ENCODE results near the gene DENND2C.
"Not testable (repeated sequence)": the region's sequence is repeated elsewhere in the genome, so short reads cannot be mapped to it uniquely, and the experiment has no call there.

Gene DENND2C

DNA sequence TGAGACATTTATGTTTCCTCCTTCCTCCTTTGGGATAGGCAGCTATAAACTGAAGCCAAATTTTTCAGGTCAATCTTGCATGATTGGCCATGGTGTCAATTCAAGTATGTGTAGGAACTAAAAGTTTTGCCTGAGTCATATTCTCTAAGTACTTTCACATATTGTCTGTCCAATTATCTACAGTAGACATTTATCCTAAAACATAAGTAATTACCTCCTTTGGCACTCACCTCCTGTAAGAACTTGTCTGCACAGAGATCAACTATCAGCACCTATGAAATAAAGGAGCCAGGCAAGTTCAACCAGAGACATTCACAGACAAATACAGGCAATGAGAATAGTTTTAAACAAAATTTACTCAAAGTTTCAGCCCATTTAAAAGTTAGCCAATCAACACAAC, 74.2 kb downstream of the DENND2C start:
- no peak for DNase-seq

- no peak for DNase-seq
These were observed 75.8 kb downstream of the DENND2C start for GRCh38 chr1:114594046-114594445.

DNA sequence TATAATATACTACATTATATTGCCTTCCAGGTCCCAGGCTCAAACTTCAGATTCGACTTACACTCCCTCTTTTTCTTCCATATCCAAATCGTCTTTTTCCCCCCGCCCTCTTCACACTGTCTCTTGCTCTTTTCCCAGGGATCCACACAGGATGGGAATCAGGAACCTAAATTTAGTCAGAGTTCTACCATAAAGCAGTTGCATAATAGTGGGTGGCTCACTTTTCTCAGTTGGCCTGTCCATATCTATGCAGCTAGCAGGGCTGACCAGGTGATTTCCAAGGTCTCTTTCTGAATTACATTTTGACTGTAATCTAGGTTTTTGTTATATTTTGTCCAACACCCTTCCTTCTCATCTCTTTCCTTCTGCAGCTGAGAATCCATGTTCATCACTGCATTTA, 80.7 kb downstream of the DENND2C start:
- DNase-seq: no peak

DNA sequence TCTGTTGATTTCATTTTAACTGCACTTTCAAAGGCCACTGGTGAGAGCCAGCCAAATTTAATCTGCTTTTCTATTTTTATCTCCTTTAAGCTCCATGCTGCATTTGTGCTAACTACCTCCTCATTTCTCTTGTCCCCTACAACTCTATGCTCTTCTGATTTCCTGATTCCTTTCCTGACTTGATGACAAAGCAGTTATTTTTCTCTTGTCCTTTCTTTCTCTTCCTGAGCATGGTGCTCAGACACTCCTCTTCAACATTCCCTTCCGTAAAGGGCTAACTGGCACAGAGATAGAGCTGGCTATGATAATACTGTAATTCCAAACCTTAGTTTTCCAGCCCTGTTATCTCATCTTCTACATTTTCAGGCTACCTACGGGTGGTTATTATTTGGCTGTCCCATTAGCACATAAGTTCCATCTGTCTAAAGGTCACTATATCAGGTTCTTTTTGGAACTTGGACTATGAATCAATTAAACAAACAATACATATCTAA, 81.6 kb downstream of the DENND2C start:
- DNase-seq: no peak

GRCh38 chr1:114587203-114587991, 82.5 kb downstream of the DENND2C start:
- no peak for DNase-seq

- DNase-seq: no peak
These were observed 83.3 kb downstream of the DENND2C start for GRCh38 chr1:114586513-114587047.

- DNase-seq: no peak
These were observed 84.6 kb downstream of the DENND2C start for GRCh38 chr1:114585231-114585630.

GRCh38 chr1:114581335-114582287, 88.2 kb downstream of the DENND2C start, which contains the start of gene BCAS2:
TSS of gene BCAS2 (minus strand) at chr1:114581615. CDS start at chr1:114581591, 24 bp downstream.
- peak; percentile 98 for DNase-seq

GRCh38 chr1:114574365-114574764, 95.5 kb downstream of the DENND2C start:
- no peak for DNase-seq

GRCh38 chr1:114564141-114564540, 105.7 kb downstream of the DENND2C start:
- no peak for DNase-seq

DNA sequence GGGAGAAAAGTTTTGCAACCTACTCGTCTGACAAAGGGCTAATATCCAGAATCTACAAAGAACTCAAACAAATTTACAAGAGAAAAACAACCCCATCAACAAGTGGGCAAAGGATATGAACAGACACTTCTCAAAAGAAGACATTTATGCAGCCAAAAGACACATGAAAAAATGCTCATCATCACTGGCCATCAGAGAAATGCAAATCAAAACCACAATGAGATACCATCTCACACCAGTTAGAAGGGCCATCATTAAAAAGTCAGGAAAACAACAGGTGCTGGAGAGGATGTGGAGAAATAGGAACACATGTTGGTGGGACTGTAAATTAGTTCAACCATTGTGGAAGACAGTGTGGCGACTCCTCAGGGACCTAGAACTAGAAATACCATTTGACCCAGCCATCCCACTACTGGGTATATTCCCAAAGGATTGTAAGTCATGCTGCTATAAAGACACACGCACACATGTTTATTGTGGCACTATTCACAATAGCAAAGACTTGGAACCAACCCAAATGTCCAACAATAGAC, 106.8 kb downstream of the DENND2C start:
- not testable (repeated sequence) for DNase-seq

- DNase-seq: no peak
These were observed 108.5 kb downstream of the DENND2C start for GRCh38 chr1:114561333-114561732.

DNA sequence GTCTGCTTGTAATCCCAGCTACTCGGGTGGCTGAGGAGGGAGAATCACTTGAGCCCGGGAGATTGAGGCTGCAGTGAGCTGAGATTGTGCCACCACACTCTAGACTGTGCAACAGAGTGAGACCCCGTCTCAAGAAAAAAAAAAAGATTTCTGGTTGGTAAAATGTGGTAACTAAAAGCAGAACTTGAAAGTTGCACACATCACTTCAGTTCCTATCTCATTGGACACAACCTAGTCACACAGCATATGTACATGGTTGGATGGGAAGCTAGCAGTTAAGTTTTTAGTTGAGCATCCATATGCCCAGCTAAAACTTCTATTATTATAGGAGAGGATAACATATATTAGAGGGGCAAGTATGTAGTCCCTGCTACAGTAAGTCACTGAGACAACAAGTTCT, 110.5 kb downstream of the DENND2C start:
- DNase-seq: no peak

GRCh38 chr1:114558544-114558943, 111.3 kb downstream of the DENND2C start:
- DNase-seq: peak; percentile 28

GRCh38 chr1:114554577-114554976, 115.3 kb downstream of the DENND2C start:
- no peak for DNase-seq

DNA sequence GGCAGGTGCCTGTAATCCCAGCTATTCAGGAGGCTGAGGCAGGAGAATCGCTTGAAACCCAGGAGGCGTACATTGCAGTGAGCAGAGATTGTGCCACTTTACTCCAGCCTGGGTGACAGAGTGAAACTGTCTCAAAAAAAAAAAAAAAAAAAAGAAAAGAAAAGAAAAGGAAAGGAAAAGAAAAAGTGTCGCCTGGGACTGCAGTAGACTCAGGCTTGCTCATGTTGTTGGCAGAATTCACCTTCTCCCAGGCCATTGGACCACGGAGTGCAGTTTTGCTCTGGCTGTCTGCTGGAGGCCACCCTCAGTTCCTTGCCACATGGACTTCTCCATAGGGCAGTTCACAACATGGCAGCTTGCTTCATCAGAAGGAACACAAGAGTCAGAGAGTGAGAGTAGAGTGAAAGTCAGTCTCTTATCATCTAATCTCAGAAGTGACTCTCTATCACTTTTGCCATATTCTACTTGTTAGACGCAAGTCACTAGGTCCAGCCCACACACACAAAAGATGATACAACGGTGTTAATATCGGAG, 117.7 kb downstream of the DENND2C start:
- no peak for DNase-seq

DNA sequence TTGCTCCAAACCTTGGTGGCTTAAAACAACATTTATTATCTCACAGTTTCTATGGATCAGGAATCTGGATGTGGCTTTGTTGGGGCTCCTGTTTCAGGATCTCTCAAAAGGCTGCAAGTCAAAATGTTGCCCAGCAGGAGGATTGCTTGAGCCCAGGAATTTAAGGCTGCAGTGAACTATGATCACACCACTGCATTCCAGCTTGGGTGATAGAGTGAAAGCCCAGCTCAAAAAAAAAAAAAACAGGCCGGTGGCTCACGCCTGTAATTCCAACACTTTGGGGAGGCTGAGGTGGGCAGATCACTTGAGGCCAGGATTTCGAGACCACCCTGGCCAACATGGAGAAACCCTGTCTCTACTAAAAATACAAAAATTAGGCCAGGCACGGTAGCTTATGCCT, 118.4 kb downstream of the DENND2C start:
- DNase-seq: no peak

DNA sequence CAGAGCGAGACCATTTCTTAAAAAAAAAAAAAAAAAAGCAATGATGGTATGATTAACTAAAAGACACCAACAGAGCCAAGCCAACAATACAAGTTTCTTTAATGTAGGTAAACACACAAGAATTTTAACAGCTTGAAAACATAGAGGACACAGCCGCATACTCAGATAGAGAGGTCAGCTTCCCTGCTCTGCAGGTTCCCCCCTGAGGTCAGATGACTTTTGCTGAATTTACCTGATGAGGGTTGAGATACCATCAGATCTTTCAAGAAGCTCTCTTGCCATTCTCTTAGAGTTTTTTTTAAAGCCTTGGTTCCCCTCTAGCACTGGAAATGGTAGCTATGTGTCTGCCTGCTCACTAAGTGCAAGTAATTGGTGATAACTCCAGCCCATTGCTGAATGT, 119.5 kb downstream of the DENND2C start:
- DNase-seq: no peak

DNA sequence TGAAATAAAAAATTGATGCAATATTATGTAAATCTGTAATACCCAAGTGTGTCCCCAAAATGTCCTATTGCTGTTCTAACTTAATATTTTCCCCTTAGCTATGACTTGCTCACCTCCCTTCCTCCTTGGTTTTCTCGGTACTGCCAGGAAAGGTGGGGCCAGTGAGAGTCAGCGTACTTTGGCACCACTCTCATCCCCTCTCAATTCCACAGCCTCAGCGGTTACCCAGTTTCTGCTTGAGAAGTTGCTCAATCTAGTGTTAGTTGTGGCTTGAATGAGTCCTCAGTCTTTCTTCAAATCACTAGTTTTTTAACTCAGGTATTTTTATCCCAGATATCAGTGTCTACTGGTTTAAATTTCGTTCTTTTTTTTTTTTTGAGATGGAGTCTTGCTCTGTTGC, 120.7 kb downstream of the DENND2C start:
- no peak for DNase-seq

GRCh38 chr1:114547076-114547475, 122.8 kb downstream of the DENND2C start:
- no peak for DNase-seq

DNA sequence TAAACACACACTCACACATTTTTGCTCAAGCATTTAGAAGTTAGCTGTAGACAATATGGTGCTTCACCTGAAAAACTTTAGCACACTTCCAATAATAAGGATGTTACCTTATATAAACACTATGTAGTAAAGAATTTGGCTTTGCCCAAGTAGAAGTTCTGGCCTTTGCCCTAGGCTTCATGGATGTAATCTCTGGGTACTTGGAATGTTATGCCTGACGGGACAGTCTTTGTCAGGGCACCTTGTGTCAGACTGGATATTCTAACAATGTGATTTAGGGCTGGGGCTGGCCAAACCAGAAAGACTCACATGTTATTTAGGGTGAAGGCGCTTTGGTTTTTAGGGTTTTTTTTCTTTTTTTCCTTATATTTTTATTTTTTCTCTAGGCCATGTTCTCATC, 124.1 kb downstream of the DENND2C start:
- no peak for DNase-seq

GRCh38 chr1:114545315-114545714, 124.5 kb downstream of the DENND2C start:
- DNase-seq: no peak

DNA sequence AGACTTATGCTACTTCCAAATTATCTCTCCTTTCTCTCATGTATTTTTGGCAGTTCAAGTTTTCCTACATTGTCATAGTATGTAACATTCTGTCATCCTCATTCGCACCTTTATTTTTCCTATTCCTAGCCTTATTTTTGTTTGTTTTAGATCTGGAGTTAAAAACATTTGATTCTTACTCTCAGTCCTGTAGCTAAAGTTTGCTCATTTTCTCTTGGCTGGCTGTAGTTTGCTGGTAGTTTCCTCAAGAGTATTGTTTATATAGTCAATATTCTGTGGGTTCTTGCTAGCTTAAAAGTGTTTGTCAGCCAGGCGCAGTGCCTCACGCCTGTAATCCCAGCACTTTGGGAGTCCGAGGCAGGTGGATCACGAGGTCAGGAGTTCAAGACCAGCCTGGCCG, 129.0 kb downstream of the DENND2C start:
- DNase-seq: no peak
